K562 (cell line): ENCODE measurements around the gene TARS2. TPM values are rescaled to one million over a fixed set of nuclear protein-coding genes. Genes with fewer than 3 reads are reported as not detected.

Experiments
- ATAC-seq: fragments of 200-7000 bp; cut with Tn5 transposase; 3 replicates; pipeline ENCODE4 v1.9.1; 2020; ENCODE audit warnings: moderate library complexity
- BruUV-seq: library from RNA; stranded (reverse); fragments of 400-500 nt; replicated peaks from 2 replicates; lab custom pipeline; 2021; lab: Mats Ljungman, UMichigan
- CTCF ChIA-PET: fragments of 300-600 bp; formaldehyde crosslinking; extraction: SDS; loops from one replicate; lab custom pipeline; 2021; ENCODE audit warnings: low intra/inter-chr PET ratio; lab: Yijun Ruan, JAX
- POLR2A ChIA-PET: fragments of 300-600, 350-650 bp; sonication (Branson Sonifier 250); formaldehyde crosslinking; extraction: SDS; loops from one replicate; lab custom pipeline; 2021; ENCODE audit warnings: antibody characterized with exemption, inconsistent platforms; lab: Yijun Ruan, JAX
- DNase-seq, 4 experiments: peaks; one replicate each; pipeline versions ENCODE4 v3.0.0 to v3.0.0-alpha.2; 2011 to 2018; ENCODE audit warnings: low spot score in 3 of 4, mixed read lengths in 3 of 4; ENCODE audit errors: extremely low read depth in 1 of 4
- FAIRE-seq: peaks from 2 replicates; lab custom pipeline; 2011; peaks lifted over from hg19 to GRCh38; lab: Jason Lieb, UNC
- H2AFZ ChIP-seq: 2 replicates; pipeline ENCODE4 v1.6.0; 2011; ENCODE audit warnings: low read depth, low read length, control low read depth, inconsistent platforms
- H3K27ac ChIP-seq: fragments of 200-600 bp; 3 replicates; pipeline ENCODE4 v1.8.0; 2011; ENCODE audit warnings: low read depth, mild to moderate bottlenecking, control low read depth, inconsistent platforms, low read length, moderate library complexity, mixed read lengths; ENCODE audit errors: extremely low read depth
- H3K27me3 ChIP-seq, 2 experiments: fragments of 300-600 bp in 1 of 2; 2 replicates in 1 of 2; 3 replicates in 1 of 2; pipeline versions ENCODE4 v1.6.0 to v1.8.0; 2011; ENCODE audit warnings: inconsistent platforms in 2 of 2, low read length in 2 of 2, mild to moderate bottlenecking in 1 of 2, mixed read lengths in 1 of 2, moderate library complexity in 1 of 2; ENCODE audit not compliant: control insufficient read depth in 2 of 2, insufficient read depth in 2 of 2
- H3K36me3 ChIP-seq: fragments of 300-600 bp; 3 replicates; pipeline ENCODE4 v1.8.0; 2011; ENCODE audit warnings: mild to moderate bottlenecking, low read length, inconsistent platforms; ENCODE audit not compliant: control insufficient read depth, insufficient read depth
- H3K4me1 ChIP-seq, 2 experiments: fragments of 200-600 bp in 1 of 2; replicated peaks in 1 of 2; 2 replicates in 1 of 2; 3 replicates in 1 of 2; pipeline versions ENCODE4 v1.5.1 to v1.8.0; 2011; ENCODE audit warnings: inconsistent platforms in 2 of 2, low read length in 2 of 2, mild to moderate bottlenecking in 1 of 2, mixed read lengths in 1 of 2, moderate library complexity in 1 of 2; ENCODE audit not compliant: control insufficient read depth in 2 of 2, insufficient read depth in 2 of 2
- H3K4me2 ChIP-seq: 2 replicates; pipeline ENCODE4 v1.6.1; 2011; ENCODE audit warnings: low read length, control low read depth, inconsistent platforms, mixed read lengths; ENCODE audit not compliant: insufficient read depth
- H3K4me3 ChIP-seq: fragments of 200-600 bp; sonication (generic), shearing (Covaris generic); 2 replicates; pipeline ENCODE4 v1.5.1; 2016; ENCODE audit warnings: control low read depth, inconsistent platforms
- H3K79me2 ChIP-seq: fragments of 200-600 bp; 3 replicates; pipeline ENCODE4 v1.8.0; 2011; ENCODE audit warnings: low read length, inconsistent platforms; ENCODE audit not compliant: control insufficient read depth, insufficient read depth
- H3K9ac ChIP-seq, 2 experiments: 2 replicates each; pipeline versions ENCODE4 v1.6.0 to v1.6.1; 2011; ENCODE audit warnings: low read depth in 2 of 2, low read length in 2 of 2, control low read depth in 1 of 2, inconsistent platforms in 1 of 2, mild to moderate bottlenecking in 1 of 2, mixed read lengths in 1 of 2; ENCODE audit not compliant: insufficient read depth in 1 of 2
- H3K9me1 ChIP-seq: one replicate; pipeline ENCODE4 v1.6.0; 2011; ENCODE audit warnings: inconsistent platforms, mild to moderate bottlenecking, low read length, moderate library complexity; ENCODE audit not compliant: control insufficient read depth, insufficient read depth
- H3K9me3 ChIP-seq: replicated peaks from 2 replicates; pipeline ENCODE4 v1.5.1; 2011; ENCODE audit warnings: low read depth, low read length, inconsistent platforms; ENCODE audit not compliant: control insufficient read depth, insufficient read depth
- H4K20me1 ChIP-seq: replicated peaks from 2 replicates; pipeline ENCODE4 v1.6.1; 2011; ENCODE audit warnings: low read length, inconsistent platforms, mixed read lengths; ENCODE audit not compliant: control insufficient read depth, insufficient read depth
- C11orf30 ChIP-seq: fragments of 450-650 bp; IDR thresholded peaks from 2 replicates; pipeline ENCODE4 v1.6.1; 2016; ENCODE audit warnings: low read depth, mild to moderate bottlenecking
- HNRNPLL ChIP-seq: fragments of 200-400 bp; formaldehyde crosslinking; IDR thresholded peaks from 2 replicates; pipeline ENCODE4 v1.6.1; 2017; ENCODE audit warnings: low read length, low read depth, mild to moderate bottlenecking; ENCODE audit not compliant: poor library complexity, severe bottlenecking
- KLF16 ChIP-seq: IDR thresholded peaks from 2 replicates; pipeline ENCODE4 v1.6.1; 2016; ENCODE audit warnings: antibody characterized with exemption
- POLR2A ChIP-seq: fragments of 450-650 bp; conservative IDR thresholded peaks from 2 replicates; pipeline ENCODE4 v1.6.1; 2016
- POLR2B ChIP-seq: fragments of 450-650 bp; IDR thresholded peaks from 2 replicates; pipeline ENCODE4 v1.6.1; 2018; ENCODE audit warnings: low read depth; ENCODE audit not compliant: partially characterized antibody
- RBFOX2 ChIP-seq: fragments of 200-400 bp; formaldehyde crosslinking; IDR thresholded peaks from 2 replicates; pipeline ENCODE4 v1.6.1; 2017; ENCODE audit warnings: low read depth, mild to moderate bottlenecking, low read length, moderate library complexity
- SOX6 ChIP-seq: fragments of 450-650 bp; IDR thresholded peaks from 2 replicates; pipeline ENCODE4 v1.6.1; 2014; ENCODE audit warnings: mild to moderate bottlenecking
- SUPT5H ChIP-seq: fragments of 450-650 bp; IDR thresholded peaks from 2 replicates; pipeline ENCODE4 v1.6.1; 2016
- WGBS: fragments of 100-300 bp; shearing (Covaris generic); methylation state at CpG from one replicate; pipeline ENCODE4 v1.1.6; 2016; ENCODE audit warnings: low coverage, mixed read lengths; ENCODE audit not compliant: insufficient coverage; ENCODE audit errors: missing lambda C conversion rate; 5-methylcytosine and 5-hydroxymethylcytosine counted together
- in situ Hi-C: fragments of 300-500 bp; cut with MboI; formaldehyde crosslinking; loops from 4 replicates; pipeline ENCODE4 v1.15.0; 2018; ENCODE audit warnings: inconsistent platforms, mixed read lengths
- intact Hi-C: fragments of 100-400 bp; cut with micrococcal nuclease; formaldehyde crosslinking; loops from 2 replicates; pipeline ENCODE4 v1.14.2; 2022
- polyA plus RNA-seq, 8 experiments: library from polyadenylated mRNA; depleted of rRNA in 4 of 8; stranded (reverse) in 5 of 8; unstranded in 3 of 8; fragments of >200 nt; fragmentation: Nextera tagmentation in 2 of 8; fragmentation: Illumina TruSeq in 1 of 8; extraction: Ambion mirVana in 2 of 8; extraction: Trizol in 1 of 8; gene quantifications; 2 replicates each; pipeline versions ENCODE4 v1.2.1 to v1.2.3, GENCODE V29; 2011 to 2014; ENCODE audit warnings: inconsistent platforms in 1 of 8, missing spikeins in 1 of 8
- total RNA-seq, 7 experiments: library from RNA; depleted of rRNA in 6 of 7; stranded (reverse); fragments of >200 nt in 6 of 7; fragmentation: Illumina TruSeq in 2 of 7; extraction: Trizol in 2 of 7; gene quantifications; 2 replicates each; pipeline versions ENCODE4 v1.2.1 to v1.2.3, GENCODE V29; 2011 to 2021; ENCODE audit warnings: low replicate concordance in 1 of 7

TARS2 gene
- total and polyA plus RNA-seq, 9 of the 15 experiments (the other 6 are each of a cell fraction or from before 2014, with no cell fraction given) = 17.0 to 64.2 (median 39.4) TPM

DNA sequence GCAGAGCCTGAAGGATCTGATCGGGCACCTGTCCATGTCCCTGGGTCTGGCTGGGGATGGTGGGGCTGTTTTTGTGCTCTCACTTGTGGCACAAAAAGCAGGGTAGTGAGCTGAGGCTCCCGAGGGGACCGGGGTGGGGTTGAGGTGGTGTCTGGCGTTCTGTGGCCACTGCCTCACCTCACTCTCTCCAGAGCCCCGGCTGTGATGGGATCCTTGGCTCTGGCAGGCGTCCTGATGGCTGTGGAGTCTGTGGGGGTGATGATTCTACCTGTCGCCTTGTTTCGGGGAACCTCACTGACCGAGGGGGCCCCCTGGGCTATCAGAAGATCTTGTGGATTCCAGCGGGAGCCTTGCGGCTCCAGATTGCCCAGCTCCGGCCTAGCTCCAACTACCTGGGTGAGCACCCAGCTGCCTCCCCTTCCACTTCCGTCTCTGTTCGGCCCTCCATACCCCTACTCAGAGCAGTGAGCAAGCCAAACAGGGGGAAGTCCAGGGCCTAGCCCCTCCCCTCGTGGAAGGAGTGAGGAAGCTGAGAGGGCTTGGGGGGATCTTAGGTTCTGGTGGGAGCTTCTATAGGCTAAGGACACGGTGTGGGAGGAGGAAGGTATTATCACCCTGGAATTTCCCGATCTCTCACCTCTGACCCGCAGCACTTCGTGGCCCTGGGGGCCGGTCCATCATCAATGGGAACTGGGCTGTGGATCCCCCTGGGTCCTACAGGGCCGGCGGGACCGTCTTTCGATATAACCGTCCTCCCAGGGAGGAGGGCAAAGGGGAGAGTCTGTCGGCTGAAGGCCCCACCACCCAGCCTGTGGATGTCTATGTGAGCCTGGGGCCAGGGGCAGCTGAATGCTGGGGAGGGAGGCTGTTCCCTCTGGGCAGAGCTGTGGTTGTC, 69.0 kb downstream of the TARS2 start:
- H3K27ac ChIP-seq = no peak overlapping the region
- peaks cover 58% of the 10 kb centered on the region for H3K79me2 ChIP-seq
- WGBS = 91% methylated on average over 23 of the region's 26 CpGs
- intact Hi-C loops = no loop called here
- DNase-seq = no peak
- no TSS peak for BruUV-seq
- H2AFZ ChIP-seq = no peak overlapping the region
- H3K4me1 ChIP-seq = peaks cover 34 to 85% of the 10 kb centered on the region in 2 experiments
- POLR2A ChIA-PET = interaction anchor here (0.6 to 2.3 kb wide), 7 partner anchors 8 to 171 kb away, joined by 3 to 12 read pairs (median 3); partner anchors contain the start of gene MCL1
- no peak overlapping the region for H3K4me2 ChIP-seq
- TF ChIP-seq POLR2B = peak; percentile 30
- TF ChIP-seq SOX6 = no peak
- peak; percentile 57 for TF ChIP-seq HNRNPLL
- TF ChIP-seq KLF16 = no peak
- TF ChIP-seq C11orf30 = no peak
- TF ChIP-seq SUPT5H = peak; percentile 30; the same call in 1 of the 2 replicates
- TF ChIP-seq POLR2A = peak; percentile 54
- peak; percentile 64 for TF ChIP-seq RBFOX2
- no peak for ATAC-seq
- no peak for FAIRE-seq
- H4K20me1 ChIP-seq = peaks cover 19% of the 10 kb centered on the region
- CTCF ChIA-PET = no interaction called here
- H3K9ac ChIP-seq = peak overlapping the region in 1 of 2 experiments; percentile 14; a peak in 2 of 4 replicates
- no peaks in the 10 kb centered on the region for H3K9me3 ChIP-seq
- peaks cover 88% of the 10 kb centered on the region for H3K36me3 ChIP-seq
- no peak overlapping the region for H3K4me3 ChIP-seq
- H3K9me1 ChIP-seq = no peaks in the 10 kb centered on the region
- in situ Hi-C loops = no loop called here
- H3K27me3 ChIP-seq = no peaks in the 10 kb centered on the region
